ENCODE measurements around the gene ACTL10. TPM values are rescaled to one million over a fixed set of nuclear protein-coding genes. Genes with fewer than 3 reads are reported as not detected.

ACTL10 gene
- total RNA-seq, 1 donor, result 2.2 TPM

- H3K27ac ChIP-seq (ENCODE audit: low read depth, low read length), result no peak overlapping the region
- TF ChIP-seq CTCF (IDR thresholded peaks at IDR 0.05; ENCODE audit: extremely low read depth, low read depth, low read length), result no peak
Observed at GRCh38 chr20:33711446-33711738, 44.6 kb downstream of the ACTL10 start.

GRCh38 chr20:33713865-33714367 is 47.2 kb downstream of the ACTL10 start:
- no peak overlapping the region for H2AFZ ChIP-seq (ENCODE audit: low read length)
- no peaks in the 10 kb centered on the region for H3K79me2 ChIP-seq (ENCODE audit: insufficient read depth, low read length)
- no peak overlapping the region for H3K4me3 ChIP-seq (ENCODE audit: insufficient read depth, low read length)
- peaks cover 12% of the 10 kb centered on the region for H3K36me3 ChIP-seq (ENCODE audit: insufficient read depth, low read length)
- no peak for DNase-seq (ENCODE audit: insufficient read length, low spot score, missing footprints)
- no peak for TF ChIP-seq CTCF (IDR thresholded peaks at IDR 0.05; ENCODE audit: extremely low read depth, low read depth, low read length)
- H3K9me3 ChIP-seq (ENCODE audit: low read depth, low read length), result no peaks in the 10 kb centered on the region
- H3K4me2 ChIP-seq (ENCODE audit: insufficient read depth, low read length), result no peak overlapping the region
- H4K20me1 ChIP-seq (ENCODE audit: insufficient read depth, low read length), result no peaks in the 10 kb centered on the region
- H3K27ac ChIP-seq (ENCODE audit: low read depth, low read length), result no peak overlapping the region
- H3K4me1 ChIP-seq (ENCODE audit: insufficient read depth, low read length), result no peaks in the 10 kb centered on the region
- H3K27me3 ChIP-seq (ENCODE audit: insufficient read depth, low read length), result no peaks in the 10 kb centered on the region

More at GRCh38 chr20:33711446-33711738, 44.6 kb downstream of the ACTL10 start:
- Histone ChIP-seq H3K9me3 (ENCODE audit: low read depth, low read length) (no peaks in the 10 kb centered on the region), H3K27me3 (ENCODE audit: insufficient read depth, low read length) (no peaks in the 10 kb centered on the region), H3K79me2 (ENCODE audit: insufficient read depth, low read length) (no peaks in the 10 kb centered on the region), H3K4me2 (ENCODE audit: insufficient read depth, low read length) (no peak overlapping the region), H4K20me1 (ENCODE audit: insufficient read depth, low read length) (no peaks in the 10 kb centered on the region), H3K36me3 (ENCODE audit: insufficient read depth, low read length) (peaks cover 18% of the 10 kb centered on the region), H3K4me3 (ENCODE audit: insufficient read depth, low read length) (no peak overlapping the region), H3K4me1 (ENCODE audit: insufficient read depth, low read length) (no peaks in the 10 kb centered on the region), H2AFZ (ENCODE audit: low read length) (no peak overlapping the region)
- DNase-seq (ENCODE audit: insufficient read length, low spot score, missing footprints), result peak; percentile 27

DNA sequence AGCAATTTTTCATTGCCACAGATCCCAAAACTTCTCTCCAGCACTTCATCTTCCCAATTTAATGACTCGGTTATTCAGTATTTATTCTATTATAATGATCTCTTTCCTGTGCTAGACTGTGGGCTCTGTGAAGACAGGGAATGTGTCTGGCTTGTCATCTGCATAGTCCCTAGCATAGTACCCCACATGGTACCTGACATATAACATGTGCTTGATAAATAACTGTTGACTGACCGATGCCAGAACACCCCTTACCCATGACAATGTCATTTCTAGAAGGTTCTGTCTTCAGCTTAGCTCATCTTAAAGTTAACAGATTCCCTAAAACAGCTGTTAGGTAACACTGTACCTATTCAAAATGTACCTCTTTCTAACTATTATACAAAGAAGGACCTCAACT is 49.8 kb downstream of the ACTL10 start:
- H3K36me3 ChIP-seq (ENCODE audit: insufficient read depth, low read length), result peaks cover 3% of the 10 kb centered on the region

More for the DNA sequence above, 49.8 kb downstream of the ACTL10 start:
- TF ChIP-seq CTCF (IDR thresholded peaks at IDR 0.05; ENCODE audit: extremely low read depth, low read depth, low read length), result no peak
- H3K27ac ChIP-seq (ENCODE audit: low read depth, low read length), result no peak overlapping the region
- H3K27me3 ChIP-seq (ENCODE audit: insufficient read depth, low read length), result no peaks in the 10 kb centered on the region
- no peak overlapping the region for H3K4me3 ChIP-seq (ENCODE audit: insufficient read depth, low read length)
- peaks cover 7% of the 10 kb centered on the region for H3K79me2 ChIP-seq (ENCODE audit: insufficient read depth, low read length)
- no peak overlapping the region for H2AFZ ChIP-seq (ENCODE audit: low read length)
- no peak overlapping the region for H3K4me2 ChIP-seq (ENCODE audit: insufficient read depth, low read length)
- H3K4me1 ChIP-seq (ENCODE audit: insufficient read depth, low read length), result peaks cover 6% of the 10 kb centered on the region
- H3K9me3 ChIP-seq (ENCODE audit: low read depth, low read length), result no peaks in the 10 kb centered on the region
- no peaks in the 10 kb centered on the region for H4K20me1 ChIP-seq (ENCODE audit: insufficient read depth, low read length)
- DNase-seq (ENCODE audit: insufficient read length, low spot score, missing footprints), result no peak

Other genes with a start within 250 kb of the ACTL10 start
- 27.1 and 27.5 TPM in 2 replicates for gene SNTA1, start 223.2 kb upstream of the ACTL10 start, total RNA-seq
- gene CBFA2T2, start 176.8 kb upstream of the ACTL10 start, total RNA-seq, result 10.3 and 11.2 TPM in 2 replicates
- under 0.01 TPM in 2 replicates for gene C20orf144, start 4.6 kb upstream of the ACTL10 start, total RNA-seq
- gene NECAB3, start 7.5 kb downstream of the ACTL10 start, total RNA-seq, result 14.7 and 27.1 TPM in 2 replicates
- 1.4 and 2.4 TPM in 2 replicates for gene E2F1, start 19.4 kb downstream of the ACTL10 start, total RNA-seq
- 5.1 and 6.5 TPM in 2 replicates for gene PXMP4, start 53.4 kb downstream of the ACTL10 start, total RNA-seq
- gene ZNF341, start 65.1 kb downstream of the ACTL10 start, total RNA-seq, result 1.1 and 1.2 TPM in 2 replicates
- 40.1 and 40.9 TPM in 2 replicates for gene CHMP4B, start 144.4 kb downstream of the ACTL10 start, total RNA-seq